AG04449 (cell line): ENCODE measurements around the gene TSPAN18.

Experiments used
- CTCF ChIA-PET: fragments of 350-600 bp; formaldehyde crosslinking; extraction: SDS; loops from one replicate; lab custom pipeline; 2021; ENCODE audit warnings: antibody characterized with exemption; lab: Yijun Ruan, JAX
- POLR2A ChIA-PET: fragments of 400-600, 350-600 bp; formaldehyde crosslinking; extraction: SDS; loops from one replicate; lab custom pipeline; 2020; ENCODE audit warnings: antibody characterized with exemption, inconsistent platforms; lab: Yijun Ruan, JAX
- DNase-seq: peaks from one replicate; pipeline ENCODE4 v3.0.0-alpha.2; 2010; ENCODE audit warnings: low read depth, low spot score
- H3K4me3 ChIP-seq: 2 replicates; pipeline ENCODE4 v1.5.1; 2011; ENCODE audit warnings: low read depth, mild to moderate bottlenecking, control low read depth, low read length
- CTCF ChIP-seq: IDR thresholded peaks from one replicate; pipeline ENCODE4 v1.5.1; 2011; ENCODE audit warnings: mild to moderate bottlenecking, moderate library complexity, low read length, control low read depth, inconsistent platforms; ENCODE audit not compliant: insufficient read depth; ENCODE audit errors: missing control alignments

The TSPAN18 gene

GRCh38 chr11:44787981-44788380, 61.2 kb downstream of the TSPAN18 start:
- DNase-seq: no peak
- ChIA-PET POLR2A (no interaction called here), CTCF (interaction anchor here (1.2 to 3.5 kb wide), 5 partner anchors 11 to 123 kb away, joined by 3 to 29 read pairs (median 11); no protein-coding TSS in a partner anchor)
- no peak overlapping the region for H3K4me3 ChIP-seq
- no peak for TF ChIP-seq CTCF

DNA sequence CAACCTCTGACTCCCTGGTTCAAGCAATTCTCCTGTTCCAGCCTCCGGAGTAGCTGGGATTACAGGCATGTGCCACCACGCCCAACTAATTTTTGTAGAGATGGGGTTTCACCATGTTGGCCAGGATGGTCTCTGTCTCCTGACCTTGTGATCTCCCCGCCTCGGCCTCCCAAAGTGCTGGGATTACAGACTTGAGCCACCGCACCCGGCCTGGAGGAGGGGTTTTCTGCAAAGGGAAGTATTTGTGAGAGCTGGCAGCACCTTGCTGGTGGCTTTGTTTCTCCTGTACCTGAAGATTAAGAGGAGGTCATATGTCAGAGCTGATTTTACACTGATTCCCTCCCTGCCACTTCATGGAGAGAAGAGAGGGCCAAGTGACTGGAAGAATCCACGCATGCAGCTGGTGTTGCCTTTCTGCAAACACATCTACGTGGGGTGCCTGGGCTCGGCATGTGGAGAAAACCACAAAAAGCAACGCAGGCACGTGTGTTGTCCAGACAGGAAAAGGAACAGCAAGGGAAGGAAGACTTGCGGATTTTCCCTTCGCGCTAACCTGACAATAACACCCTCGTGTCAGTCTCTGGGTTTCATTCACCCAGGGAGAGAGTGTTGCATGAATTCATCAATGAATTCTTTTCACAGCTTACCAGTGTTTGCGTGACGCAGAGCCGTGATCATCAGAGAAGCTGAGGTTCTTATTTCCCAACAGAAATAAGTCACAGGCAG, 61.9 kb downstream of the TSPAN18 start:
- TF ChIP-seq CTCF: no peak
- ChIA-PET POLR2A (interaction anchor here (0.6 to 1.5 kb wide), 5 partner anchors 21 to 1455 kb away, joined by 3 to 5 read pairs (median 3); no protein-coding TSS in a partner anchor), CTCF (interaction anchor here (1.1 to 3.5 kb wide), 8 partner anchors 10 to 123 kb away, joined by 3 to 29 read pairs (median 6); no protein-coding TSS in a partner anchor)
- H3K4me3 ChIP-seq: no peak overlapping the region
- no peak for DNase-seq

GRCh38 chr11:44789496-44789895, 62.7 kb downstream of the TSPAN18 start:
- ChIA-PET POLR2A (interaction anchor here (0.8 to 1.5 kb wide), 3 partner anchors 22 to 81 kb away, joined by 3 to 5 read pairs (median 5); no protein-coding TSS in a partner anchor), CTCF (interaction anchor here (0.6 to 3.5 kb wide), 8 partner anchors 9 to 105 kb away, joined by 3 to 29 read pairs (median 5); no protein-coding TSS in a partner anchor)
- no peak for TF ChIP-seq CTCF
- no peak for DNase-seq
- H3K4me3 ChIP-seq: no peak overlapping the region

GRCh38 chr11:44790211-44790610, 63.4 kb downstream of the TSPAN18 start:
- no peak for DNase-seq
- H3K4me3 ChIP-seq: no peak overlapping the region
- no peak for TF ChIP-seq CTCF
- POLR2A ChIA-PET: interaction anchor here (1.5 kb wide), 1 partner anchor 23 kb away, joined by 5 read pairs; no protein-coding TSS in a partner anchor
- CTCF ChIA-PET: interaction anchor here (2.5 to 3.5 kb wide), 2 partner anchors 13 to 105 kb away, joined by 17 to 29 read pairs; no protein-coding TSS in a partner anchor

GRCh38 chr11:44791316-44791925, 64.7 kb downstream of the TSPAN18 start:
- POLR2A ChIA-PET: no interaction called here
- CTCF ChIA-PET: interaction anchor here (1.9 kb wide), 1 partner anchor 16 kb away, joined by 6 read pairs; no protein-coding TSS in a partner anchor
- TF ChIP-seq CTCF: no peak
- DNase-seq: no peak
- H3K4me3 ChIP-seq: no peak overlapping the region
